ENCODE results near the gene GAS2L1. TPM values are rescaled to one million over a fixed set of nuclear protein-coding genes. Genes with fewer than 3 reads are reported as not detected.

The GAS2L1 gene
- total RNA-seq = 3.9 and 5.0 TPM in 2 replicates

DNA sequence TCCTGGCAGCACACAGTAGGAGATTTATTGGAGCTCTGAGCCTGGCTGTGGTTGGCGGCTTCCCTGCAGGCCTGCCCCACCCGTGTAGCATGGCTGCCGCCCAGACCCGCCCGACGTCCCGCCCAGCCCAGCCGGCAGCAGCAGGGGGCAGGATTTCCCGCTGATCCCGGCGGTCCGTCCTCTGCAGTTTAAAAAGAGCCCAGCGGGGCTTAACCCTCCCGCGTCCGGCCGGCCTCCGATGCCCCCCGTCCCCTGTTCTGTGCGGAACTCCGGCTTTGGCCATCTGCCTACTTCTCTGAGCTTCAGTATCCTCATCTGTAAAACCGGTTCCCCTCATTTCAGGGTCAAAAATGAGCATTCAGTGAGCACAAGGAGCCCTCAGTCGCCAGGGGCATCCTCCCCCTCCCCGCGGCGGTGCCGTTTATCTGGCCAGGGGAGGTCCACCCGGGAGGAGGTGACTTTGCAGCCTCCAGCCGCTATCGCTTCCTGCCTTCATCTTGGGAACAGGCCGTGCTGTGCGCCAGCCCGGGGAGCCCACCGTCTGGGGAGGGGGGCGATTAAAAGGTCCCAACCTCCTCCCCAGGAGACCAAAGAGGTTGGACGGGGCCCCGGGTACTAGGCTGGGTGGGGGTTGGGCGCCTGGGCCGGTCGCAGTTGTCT, at the start of gene GAS2L1:
Gene GAS2L1, plus strand, starts transcription at position 476 of the 660 bp plus-strand sequence. CDS start 1,456 bp downstream, outside the sequence.

DNA sequence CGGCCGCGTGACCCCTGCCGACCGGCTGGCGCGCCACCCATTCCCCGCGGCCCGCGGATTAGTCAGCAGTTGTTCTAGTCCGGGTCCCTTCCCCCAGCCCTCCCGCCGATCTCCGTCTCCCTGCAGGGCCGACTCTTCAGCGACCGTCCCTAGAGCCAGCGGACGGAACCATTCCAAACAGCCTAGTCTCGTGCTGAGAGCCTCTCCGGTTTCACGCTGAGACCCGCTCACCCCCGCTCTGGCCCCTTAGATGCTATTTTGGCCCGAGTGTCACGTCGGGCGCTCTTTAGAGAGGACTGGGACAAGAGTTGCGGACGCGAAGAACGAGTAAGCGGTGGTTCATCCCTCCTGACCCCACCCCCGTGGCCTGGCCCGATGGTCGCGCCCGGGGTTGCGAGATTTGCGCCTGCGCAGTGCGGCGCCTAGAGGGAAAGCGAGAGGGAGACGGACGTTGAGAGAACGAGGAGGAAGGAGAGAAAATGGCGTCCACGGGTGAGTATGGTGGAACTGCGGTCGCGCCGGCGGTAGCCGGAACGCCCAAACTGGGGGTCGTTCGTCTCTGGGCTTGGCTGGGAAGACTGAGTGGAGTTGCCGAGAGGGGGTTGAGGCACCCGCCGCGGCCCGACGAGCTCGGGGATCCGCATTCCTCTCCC, 38.5 kb upstream of the GAS2L1 start, which contains the start of the genes EWSR1 and RHBDD3:
Gene EWSR1, plus strand, starts transcription at position 411 of the 653 bp plus-strand sequence. Its CDS starts 69 bp downstream, at position 480.
Gene RHBDD3, minus strand, starts transcription at position 124 of the 653 bp plus-strand sequence. CDS start 2,355 bp downstream, outside the sequence.

DNA sequence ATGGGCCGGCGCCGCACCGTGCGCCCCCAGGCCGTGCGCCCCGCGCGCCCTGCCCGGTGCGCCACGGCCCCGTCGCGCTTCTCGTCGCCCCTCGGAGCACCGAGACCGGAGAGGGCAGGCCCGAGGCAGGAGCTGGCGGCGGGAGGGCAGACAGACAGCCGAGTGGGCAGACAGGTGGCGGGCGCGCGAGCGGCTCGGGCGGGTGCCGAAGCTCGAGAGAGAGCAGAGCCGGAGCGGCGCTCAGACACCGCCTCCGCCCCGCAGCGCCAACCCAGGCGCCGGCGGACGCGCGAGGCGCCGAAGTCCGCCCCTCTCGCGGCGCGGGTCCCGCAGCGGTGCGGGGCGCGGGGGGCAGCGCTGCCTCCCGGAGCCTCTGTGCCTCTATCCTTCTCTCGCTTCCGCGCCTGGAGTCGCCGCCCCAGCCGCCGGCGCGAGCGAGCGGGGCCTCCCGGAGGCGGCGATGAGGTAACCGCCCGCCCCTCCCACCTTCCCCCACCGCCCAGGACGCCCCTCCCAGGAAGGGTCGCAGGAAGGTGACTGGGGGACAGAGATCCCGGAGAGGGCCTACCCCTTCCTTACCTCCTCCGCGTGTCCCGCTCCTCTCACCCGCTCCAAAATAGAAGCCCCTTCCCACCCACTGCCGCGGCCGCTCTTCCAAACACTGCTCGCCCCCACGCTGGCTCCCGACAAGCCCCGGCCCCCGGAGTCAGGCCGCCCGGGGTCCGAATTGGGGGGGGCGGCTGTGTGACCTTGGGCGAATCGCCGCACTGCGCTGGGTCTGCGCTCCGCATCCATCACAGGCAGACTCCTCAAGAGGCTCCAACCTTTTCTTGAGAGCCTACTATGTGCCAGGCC, 9.1 kb downstream of the GAS2L1 start, which contains the start of gene RASL10A:
Gene RASL10A, minus strand, starts transcription at position 412 of the 855 bp plus-strand sequence. CDS start 451 bp downstream, outside the sequence.

Other genes starting within 250 kb of the GAS2L1 start
- not detected in 2 replicates for gene C22orf31, start 244.8 kb upstream of the GAS2L1 start, total RNA-seq
- gene KREMEN1, start 233.6 kb upstream of the GAS2L1 start, total RNA-seq = 2.5 and 3.9 TPM in 2 replicates
- 0.09 TPM in 1 of 2 replicates, not detected in the other for gene EMID1, start 100.8 kb upstream of the GAS2L1 start, total RNA-seq
- gene RHBDD3, start 38.7 kb upstream of the GAS2L1 start, total RNA-seq = 13.0 and 13.2 TPM in 2 replicates
- gene EWSR1, start 38.4 kb upstream of the GAS2L1 start, total RNA-seq = 91.2 and 141 TPM in 2 replicates
- not detected in 2 replicates for gene RASL10A, start 9.0 kb downstream of the GAS2L1 start, total RNA-seq
- 37.5 and 48.2 TPM in 2 replicates for gene AP1B1, start 81.9 kb downstream of the GAS2L1 start, total RNA-seq
- not detected in 2 replicates for gene RFPL1, start 131.9 kb downstream of the GAS2L1 start, total RNA-seq
- gene NEFH, start 173.6 kb downstream of the GAS2L1 start, total RNA-seq = under 0.01 and 0.32 TPM in 2 replicates
- 31.7 and 70.8 TPM in 2 replicates for gene THOC5, start 247.1 kb downstream of the GAS2L1 start, total RNA-seq

Measured in bronchial smooth muscle cell (primary cell).